Lower leg skin (tissue), 4 donors: ENCODE measurements around the gene IL11. TPM values are rescaled to one million over a fixed set of nuclear protein-coding genes. Genes with fewer than 3 reads are reported as not detected.

Experiments used
- DNase-seq, 2 donors: peaks; one replicate each; pipeline ENCODE4 v3.0.0-alpha.2; 2019; ENCODE audit warnings: low spot score in 2 of 2
- H3K4me3 ChIP-seq: fragments of 200-600 bp; sonication (generic); 2 replicates; pipeline ENCODE4 v1.5.1; 2017; ENCODE audit warnings: mild to moderate bottlenecking, low read depth; ENCODE audit not compliant: poor library complexity, severe bottlenecking
- POLR2A ChIP-seq, 2 donors: fragments of 450-650 bp; IDR thresholded peaks; one replicate each; pipeline ENCODE4 v1.6.1; 2016 to 2017; ENCODE audit warnings: antibody characterized with exemption in 2 of 2, mild to moderate bottlenecking in 1 of 2, moderate library complexity in 1 of 2
- WGBS, 2 donors: methylation state at CpG; one replicate each; pipeline ENCODE4 v1.1.5; 2018; 5-methylcytosine and 5-hydroxymethylcytosine counted together
- intact Hi-C: fragments of 100-400 bp; cut with DNase I; formaldehyde crosslinking; loops from one replicate; pipeline ENCODE4 v1.15.0; 2023; ENCODE audit warnings: low total_unique reads
- total RNA-seq, 4 donors: library from RNA; depleted of rRNA; stranded (reverse); fragments of >200 nt; gene quantifications; one replicate each; pipeline ENCODE4 v1.1.0, GENCODE V29; 2016
- TF ChIP-seq, protein P1 (sequence below), 3 donors: fragments of 450-650 bp; IDR thresholded peaks; one replicate each; pipeline ENCODE4 v1.5.1; 2016; ENCODE audit warnings: antibody characterized with exemption in 3 of 3, mild to moderate bottlenecking in 3 of 3, moderate library complexity in 2 of 3

IL11 gene
- total RNA-seq, 4 donors from 2014 or later = 0.23 to 0.68 (median 0.46) TPM; not detected in 1

DNA sequence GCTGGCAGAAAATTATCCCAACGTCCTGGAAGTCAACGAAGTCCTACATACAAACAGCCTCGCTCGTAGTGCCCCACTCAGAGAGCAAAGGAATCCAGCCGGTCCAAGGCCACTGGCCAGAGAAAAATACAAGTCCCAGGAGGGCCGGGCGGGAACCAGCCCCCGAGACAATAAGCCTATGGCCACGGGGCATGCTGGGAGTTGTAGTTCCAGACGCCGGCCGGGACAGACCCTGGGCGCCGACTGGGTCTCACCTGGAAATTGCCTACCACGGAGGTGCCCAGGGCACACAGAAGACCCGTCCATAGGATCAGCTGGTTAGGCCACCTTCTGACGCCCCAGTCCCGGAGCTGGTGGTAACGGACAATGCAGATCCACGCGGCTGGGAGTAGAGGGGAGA, 50.5 kb downstream of the IL11 start:
- H3K4me3 ChIP-seq = no peak overlapping the region
- DNase-seq = no peak
- intact Hi-C loops = no loop called here
- no peak for TF ChIP-seq POLR2A (IDR thresholded peaks at IDR 0.05)
- TF ChIP-seq, protein P1, sequence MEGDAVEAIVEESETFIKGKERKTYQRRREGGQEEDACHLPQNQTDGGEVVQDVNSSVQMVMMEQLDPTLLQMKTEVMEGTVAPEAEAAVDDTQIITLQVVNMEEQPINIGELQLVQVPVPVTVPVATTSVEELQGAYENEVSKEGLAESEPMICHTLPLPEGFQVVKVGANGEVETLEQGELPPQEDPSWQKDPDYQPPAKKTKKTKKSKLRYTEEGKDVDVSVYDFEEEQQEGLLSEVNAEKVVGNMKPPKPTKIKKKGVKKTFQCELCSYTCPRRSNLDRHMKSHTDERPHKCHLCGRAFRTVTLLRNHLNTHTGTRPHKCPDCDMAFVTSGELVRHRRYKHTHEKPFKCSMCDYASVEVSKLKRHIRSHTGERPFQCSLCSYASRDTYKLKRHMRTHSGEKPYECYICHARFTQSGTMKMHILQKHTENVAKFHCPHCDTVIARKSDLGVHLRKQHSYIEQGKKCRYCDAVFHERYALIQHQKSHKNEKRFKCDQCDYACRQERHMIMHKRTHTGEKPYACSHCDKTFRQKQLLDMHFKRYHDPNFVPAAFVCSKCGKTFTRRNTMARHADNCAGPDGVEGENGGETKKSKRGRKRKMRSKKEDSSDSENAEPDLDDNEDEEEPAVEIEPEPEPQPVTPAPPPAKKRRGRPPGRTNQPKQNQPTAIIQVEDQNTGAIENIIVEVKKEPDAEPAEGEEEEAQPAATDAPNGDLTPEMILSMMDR (IDR thresholded peaks at IDR 0.05) = no peak
- WGBS, 2 donors = 20 to 28% methylated on average over 21 of the region's 21 CpGs

- TF ChIP-seq POLR2A (IDR thresholded peaks at IDR 0.05) = no peak
- TF ChIP-seq, protein P1 (IDR thresholded peaks at IDR 0.05) = no peak
- intact Hi-C loops = no loop called here
- no peak overlapping the region for H3K4me3 ChIP-seq
- DNase-seq = no peak
- WGBS, 2 donors = 74 to 80% methylated on average over 8 of the region's 8 CpGs
Measured at GRCh38 chr19:55316646-55317045, 53.6 kb downstream of the IL11 start.

GRCh38 chr19:55315956-55316525, 54.2 kb downstream of the IL11 start:
- H3K4me3 ChIP-seq = no peak overlapping the region
- no peak for TF ChIP-seq POLR2A (IDR thresholded peaks at IDR 0.05)
- TF ChIP-seq, protein P1 (IDR thresholded peaks at IDR 0.05) = no peak
- DNase-seq = no peak
- WGBS, 2 donors = 55 to 73% methylated on average over 13 of the region's 13 CpGs
- intact Hi-C loops = no loop called here

DNA sequence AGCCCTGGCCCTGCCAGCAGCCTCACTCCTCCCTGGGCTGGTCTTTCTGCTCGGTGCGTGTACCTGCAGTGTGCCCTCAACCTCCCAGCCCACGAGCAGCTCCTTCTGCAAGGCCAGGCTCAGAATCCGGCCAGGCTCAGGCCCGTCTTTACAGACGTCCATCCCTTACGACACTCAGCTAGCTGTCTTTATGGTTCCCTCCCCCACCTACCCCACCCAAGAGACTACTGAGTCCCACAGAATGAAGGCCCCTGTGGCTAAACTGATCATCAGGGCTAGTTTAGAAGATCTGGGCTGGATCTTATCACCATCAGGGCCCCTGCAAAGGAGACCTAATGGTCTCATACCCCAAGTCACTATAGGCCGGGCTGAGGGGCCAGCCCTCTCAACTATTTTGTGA, 55.9 kb downstream of the IL11 start:
- intact Hi-C loops = no loop called here
- WGBS, 2 donors = 76 to 87% methylated on average over 8 of the region's 8 CpGs
- no peak for DNase-seq
- no peak overlapping the region for H3K4me3 ChIP-seq
- TF ChIP-seq, protein P1 (IDR thresholded peaks at IDR 0.05) = no peak

Other genes starting within 250 kb of the IL11 start
- 10 to 100 TPM; 24.0 to 56.1 (median 42.6) TPM for gene TNNT1, start 221.3 kb downstream of the IL11 start, total RNA-seq
- 1 to 10 TPM in 2 of 4 donors, not detected in 2; 1.4 to 2.8 TPM for gene TNNI3, start 212.7 kb downstream of the IL11 start, total RNA-seq
- gene DNAAF3, start 203.8 kb downstream of the IL11 start, total RNA-seq = 10 to 100 TPM in 1 of 4 donors, 1 to 10 TPM in 1, under 1 TPM in 2; 0.71 to 10.3 (median 0.99) TPM
- under 1 TPM in 3 of 4 donors, not detected in 1; 0.10 to 0.65 (median 0.26) TPM for gene SYT5, start 190.2 kb downstream of the IL11 start, total RNA-seq
- 1 to 10 TPM in 1 of 4 donors, under 1 TPM in 3; 0.22 to 1.3 (median 0.52) TPM for gene PTPRH, start 161.0 kb downstream of the IL11 start, total RNA-seq
- 1 to 10 TPM; 1.1 to 2.4 (median 1.6) TPM for gene TMEM86B, start 141.7 kb downstream of the IL11 start, total RNA-seq
- gene PPP6R1, start 111.4 kb downstream of the IL11 start, total RNA-seq = 10 to 100 TPM; 29.4 to 47.9 (median 37.5) TPM
- 10 to 100 TPM; 17.8 to 35.5 (median 25.6) TPM for gene HSPBP1, start 90.4 kb downstream of the IL11 start, total RNA-seq
- 1 to 10 TPM in 1 of 4 donors, under 1 TPM in 1, not detected in 2; 0.44 to 4.6 TPM for gene BRSK1, start 86.5 kb downstream of the IL11 start, total RNA-seq
- gene TMEM150B, start 45.1 kb downstream of the IL11 start, total RNA-seq = under 1 TPM in 1 of 4 donors, not detected in 3; 0.58 TPM
- gene KMT5C, start 30.6 kb downstream of the IL11 start, total RNA-seq = 10 to 100 TPM; 16.5 to 25.4 (median 20.3) TPM
- gene COX6B2, start 15.7 kb downstream of the IL11 start, total RNA-seq = 1 to 10 TPM in 1 of 4 donors, under 1 TPM in 2, not detected in 1; 0.42 to 1.1 (median 0.49) TPM
- gene GARIN5B, start 7.2 kb downstream of the IL11 start, total RNA-seq = not detected
- not detected for gene TMEM190, start 6.4 kb upstream of the IL11 start, total RNA-seq
- 10 to 100 TPM; 32.2 to 61.6 (median 47.5) TPM for gene TMEM238, start 13.8 kb upstream of the IL11 start, total RNA-seq
- gene RPL28, start 15.5 kb upstream of the IL11 start, total RNA-seq = 100 to 1,000 TPM; 466 to 875 (median 590) TPM
- 10 to 100 TPM in 1 of 4 donors, 1 to 10 TPM in 3; 6.2 to 14.6 (median 9.2) TPM for gene UBE2S, start 37.3 kb upstream of the IL11 start, total RNA-seq
- under 1 TPM in 1 of 4 donors, not detected in 3; 0.10 TPM for gene SHISA7, start 72.8 kb upstream of the IL11 start, total RNA-seq
- 10 to 100 TPM; 31.0 to 73.1 (median 66.4) TPM for gene ISOC2, start 91.2 kb upstream of the IL11 start, total RNA-seq
- not detected for gene C19orf85, start 94.3 kb upstream of the IL11 start, total RNA-seq
- gene ZNF628, start 106.2 kb upstream of the IL11 start, total RNA-seq = 10 to 100 TPM in 3 of 4 donors, 1 to 10 TPM in 1; 5.4 to 17.9 (median 12.2) TPM
- gene NAT14, start 114.7 kb upstream of the IL11 start, total RNA-seq = 1 to 10 TPM; 2.5 to 5.3 (median 4.1) TPM
- 1 to 10 TPM in 3 of 4 donors, under 1 TPM in 1; 0.64 to 6.2 (median 3.0) TPM for gene SSC5D, start 118.0 kb upstream of the IL11 start, total RNA-seq
- not detected for gene SBK2, start 166.7 kb upstream of the IL11 start, total RNA-seq
- under 1 TPM in 1 of 4 donors, not detected in 3; 0.26 TPM for gene SBK3, start 175.1 kb upstream of the IL11 start, total RNA-seq
- 1 to 10 TPM; 4.2 to 5.1 (median 4.6) TPM for gene ZNF579, start 210.4 kb upstream of the IL11 start, total RNA-seq
- gene FIZ1, start 229.1 kb upstream of the IL11 start, total RNA-seq = 10 to 100 TPM in 1 of 4 donors, 1 to 10 TPM in 3; 5.9 to 14.3 (median 7.7) TPM
- gene ZNF524, start 229.8 kb upstream of the IL11 start, total RNA-seq = 10 to 100 TPM; 58.4 to 88.3 (median 78.3) TPM
- 10 to 100 TPM in 3 of 4 donors, 1 to 10 TPM in 1; 8.1 to 17.8 (median 12.3) TPM for gene ZNF865, start 235.2 kb upstream of the IL11 start, total RNA-seq